NB4 (cell line): ENCODE results near the gene MYZAP.

Experiments
- DNase-seq: peaks from one replicate; pipeline ENCODE4 v3.0.0; 2010; ENCODE audit warnings: low read depth
- H3K4me3 ChIP-seq: one replicate; pipeline ENCODE4 v1.5.1; 2011; ENCODE audit warnings: mild to moderate bottlenecking, low read depth, low read length, moderate library complexity
- MAX ChIP-seq: IDR thresholded peaks from 2 replicates; pipeline ENCODE4 v1.6.1; 2011; ENCODE audit warnings: low read depth, low read length
- MYC ChIP-seq: IDR thresholded peaks from 2 replicates; pipeline ENCODE4 v1.6.1; 2011; ENCODE audit warnings: low read depth, low read length
- POLR2A ChIP-seq: IDR thresholded peaks from 2 replicates; pipeline ENCODE4 v1.6.1; 2011; ENCODE audit warnings: mild to moderate bottlenecking; ENCODE audit not compliant: insufficient read length; ENCODE audit errors: extremely low read depth
- TF ChIP-seq, protein P1 (sequence below): IDR thresholded peaks from one replicate; pipeline ENCODE4 v1.5.1; 2012; ENCODE audit warnings: low read depth, low read length

MYZAP gene

DNA sequence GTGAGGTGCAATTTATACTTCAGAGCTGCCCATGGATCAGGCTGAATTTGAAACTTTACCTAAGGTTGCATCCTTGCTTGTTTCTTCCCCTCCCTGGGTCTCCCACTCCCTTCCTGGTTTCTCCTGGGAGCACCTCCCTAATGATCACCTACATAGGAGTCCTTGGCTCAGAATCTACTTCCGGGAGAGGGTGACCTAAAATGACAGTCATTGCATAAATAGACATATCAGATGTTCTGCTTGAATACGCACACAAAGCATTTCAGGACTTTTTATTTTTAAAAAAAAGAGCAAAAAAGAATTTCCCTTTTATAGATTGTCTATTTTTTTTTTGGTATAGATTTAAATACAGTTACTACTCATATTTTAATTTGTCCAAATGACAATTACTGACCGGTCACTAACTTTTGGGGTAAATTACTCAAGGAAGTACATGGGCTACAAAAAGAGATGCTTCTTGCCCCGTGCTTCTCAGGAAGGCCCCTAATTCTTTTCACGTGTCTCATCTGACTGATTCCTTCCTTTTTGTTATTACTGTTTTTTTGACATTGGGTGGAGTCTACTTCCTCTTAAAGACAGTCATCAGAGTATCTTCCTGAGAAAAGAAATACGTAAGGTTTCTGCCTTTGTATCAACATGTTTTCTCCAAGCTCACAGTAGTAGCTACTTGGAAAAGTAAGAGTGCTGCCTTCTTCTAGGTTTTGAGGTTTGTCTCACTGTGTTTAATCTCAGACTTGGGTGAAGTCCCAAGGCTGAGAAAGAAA lies 4.9 kb upstream of the MYZAP start:
- no peak for DNase-seq
- TF ChIP-seq, protein P1, sequence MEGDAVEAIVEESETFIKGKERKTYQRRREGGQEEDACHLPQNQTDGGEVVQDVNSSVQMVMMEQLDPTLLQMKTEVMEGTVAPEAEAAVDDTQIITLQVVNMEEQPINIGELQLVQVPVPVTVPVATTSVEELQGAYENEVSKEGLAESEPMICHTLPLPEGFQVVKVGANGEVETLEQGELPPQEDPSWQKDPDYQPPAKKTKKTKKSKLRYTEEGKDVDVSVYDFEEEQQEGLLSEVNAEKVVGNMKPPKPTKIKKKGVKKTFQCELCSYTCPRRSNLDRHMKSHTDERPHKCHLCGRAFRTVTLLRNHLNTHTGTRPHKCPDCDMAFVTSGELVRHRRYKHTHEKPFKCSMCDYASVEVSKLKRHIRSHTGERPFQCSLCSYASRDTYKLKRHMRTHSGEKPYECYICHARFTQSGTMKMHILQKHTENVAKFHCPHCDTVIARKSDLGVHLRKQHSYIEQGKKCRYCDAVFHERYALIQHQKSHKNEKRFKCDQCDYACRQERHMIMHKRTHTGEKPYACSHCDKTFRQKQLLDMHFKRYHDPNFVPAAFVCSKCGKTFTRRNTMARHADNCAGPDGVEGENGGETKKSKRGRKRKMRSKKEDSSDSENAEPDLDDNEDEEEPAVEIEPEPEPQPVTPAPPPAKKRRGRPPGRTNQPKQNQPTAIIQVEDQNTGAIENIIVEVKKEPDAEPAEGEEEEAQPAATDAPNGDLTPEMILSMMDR: no peak
- TF ChIP-seq MYC (no peak), MAX (no peak), POLR2A (no peak)
- H3K4me3 ChIP-seq: no peak overlapping the region

DNA sequence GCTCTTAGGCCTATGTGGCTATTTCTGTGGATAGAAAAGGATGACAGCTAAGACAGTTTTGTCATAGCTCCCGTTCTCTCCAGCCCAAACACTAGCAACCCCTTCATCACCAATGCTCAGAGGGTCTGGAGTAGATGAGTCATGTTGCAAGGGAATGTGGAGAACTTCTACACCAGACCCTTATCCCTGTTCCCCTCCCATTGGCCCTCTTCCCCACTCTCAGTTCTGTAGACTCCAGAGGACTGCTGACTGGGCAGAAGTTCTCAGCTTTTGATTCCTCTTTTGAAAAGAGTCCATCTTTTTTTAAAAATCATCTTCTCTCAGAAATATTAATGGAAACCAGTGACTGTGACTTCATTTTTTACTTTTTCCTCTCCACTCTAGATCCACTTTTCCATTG lies 2.4 kb upstream of the MYZAP start:
- DNase-seq: no peak
- H3K4me3 ChIP-seq: no peak overlapping the region
- TF ChIP-seq POLR2A: no peak
- TF ChIP-seq, protein P1: no peak
- no peak for TF ChIP-seq MYC
- no peak for TF ChIP-seq MAX

DNA sequence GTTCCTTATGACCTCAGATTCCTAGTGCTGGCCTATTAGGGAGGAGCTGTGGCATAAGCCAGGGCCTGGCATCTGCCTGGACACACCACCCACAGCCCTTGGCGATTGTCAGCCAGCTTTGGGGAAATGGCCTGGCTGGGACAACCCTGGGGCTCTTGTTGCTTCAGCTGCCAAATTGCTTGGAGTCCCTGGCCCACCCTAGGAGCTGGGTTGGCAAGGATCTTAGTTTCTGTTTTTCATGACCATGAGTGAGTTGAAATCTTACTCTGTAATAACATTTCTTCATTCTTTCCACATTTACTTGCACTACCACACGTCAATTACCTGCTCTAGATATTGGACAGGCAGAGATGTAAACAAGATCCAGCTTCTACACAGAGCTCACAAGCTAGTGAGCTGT lies 1.9 kb upstream of the MYZAP start:
- DNase-seq: no peak
- no peak overlapping the region for H3K4me3 ChIP-seq
- TF ChIP-seq POLR2A (no peak), MYC (no peak), MAX (no peak)
- TF ChIP-seq, protein P1: no peak

GRCh38 chr15:57591237-57591821 lies 375 bp upstream of the MYZAP start:
- no peak for TF ChIP-seq MYC
- TF ChIP-seq MAX: no peak
- no peak for TF ChIP-seq POLR2A
- TF ChIP-seq, protein P1: no peak
- no peak for DNase-seq
- no peak overlapping the region for H3K4me3 ChIP-seq

DNA sequence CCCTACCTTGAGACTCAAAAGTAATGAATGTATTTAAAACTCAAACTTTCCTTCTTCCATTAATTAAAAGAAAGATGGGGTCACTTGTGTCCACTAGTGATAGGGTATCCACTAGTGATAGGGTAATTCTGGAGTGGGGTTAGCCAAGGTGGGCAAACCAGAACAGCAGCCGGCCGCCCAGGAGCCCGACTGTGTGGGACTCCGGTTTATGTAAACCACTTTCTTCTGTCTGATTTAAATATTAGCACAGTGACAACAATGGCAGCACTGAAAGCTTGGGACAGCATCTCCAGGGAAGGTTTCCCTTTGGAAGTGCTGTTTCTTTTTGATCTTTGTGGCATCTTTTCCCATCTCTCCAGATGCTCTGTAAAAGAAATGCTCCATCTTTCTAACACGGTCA lies 722 bp downstream of the MYZAP start:
- no peak overlapping the region for H3K4me3 ChIP-seq
- DNase-seq: no peak
- TF ChIP-seq, protein P1: no peak
- TF ChIP-seq MYC (no peak), MAX (no peak), POLR2A (no peak)
